Hematopoietic multipotent progenitor cell treated with erythropoietin and hydrocortisone succinate and interleukin-3 and kit ligand, for 6 days (in vitro differentiated cells): ENCODE data around the gene NRG4.
"Not testable (repeated sequence)": the region's sequence is repeated elsewhere in the genome, so short reads cannot be mapped to it uniquely, and the experiment has no call there.

Experiments
- DNase-seq: peaks from one replicate; pipeline ENCODE4 v3.0.0-alpha.2; 2015

NRG4 gene

GRCh38 chr15:75925440-75925839, 86.8 kb downstream of the NRG4 start:
- no peak for DNase-seq

- DNase-seq = no peak
Observed at GRCh38 chr15:75924576-75924975, 87.6 kb downstream of the NRG4 start.

GRCh38 chr15:75923756-75924155, 88.5 kb downstream of the NRG4 start:
- DNase-seq = no peak

GRCh38 chr15:75921732-75922703, 90.2 kb downstream of the NRG4 start:
- peak; percentile 88 for DNase-seq

GRCh38 chr15:75920079-75920478, 92.1 kb downstream of the NRG4 start:
- no peak for DNase-seq

GRCh38 chr15:75918135-75918534, 94.1 kb downstream of the NRG4 start:
- DNase-seq = no peak

- DNase-seq = no peak
Observed at GRCh38 chr15:75916978-75917377, 95.2 kb downstream of the NRG4 start.

GRCh38 chr15:75910355-75910754, 101.9 kb downstream of the NRG4 start:
- not testable (repeated sequence) for DNase-seq

- DNase-seq = no peak
Observed at GRCh38 chr15:75905231-75905630, 107.0 kb downstream of the NRG4 start.

GRCh38 chr15:75903331-75904239, 108.6 kb downstream of the NRG4 start, which contains the start of gene FBXO22:
TSS of gene FBXO22 (plus strand) at chr15:75903878. CDS start at chr15:75903964, 86 bp downstream.
- DNase-seq = peak; percentile 96

- DNase-seq = peak; percentile 53
Observed at GRCh38 chr15:75902129-75902557, 110.1 kb downstream of the NRG4 start.

GRCh38 chr15:75900577-75900976, 111.6 kb downstream of the NRG4 start:
- DNase-seq = no peak

- DNase-seq = peak; percentile 60
Observed at GRCh38 chr15:75895731-75896130, 116.5 kb downstream of the NRG4 start.

GRCh38 chr15:75891895-75892294, 120.3 kb downstream of the NRG4 start:
- DNase-seq = peak; percentile 44
